Sigmoid colon (tissue), 4 donors: ENCODE data around the gene FBXW8.
"Not testable (repeated sequence)": the region's sequence is repeated elsewhere in the genome, so short reads cannot be mapped to it uniquely, and the experiment has no call there.

Source experiments
- POLR2AphosphoS5 ChIP-seq, 4 donors: sonication (generic); formaldehyde crosslinking; IDR thresholded peaks; one replicate each; pipeline ENCODE4 v1.6.1; 2017; ENCODE audit warnings: antibody characterized with exemption in 4 of 4
- TF ChIP-seq, protein P1 (sequence below), 4 experiments: fragments of 450-650 bp in 3 of 4; fragments of 200-600 bp in 1 of 4; IDR thresholded peaks; one replicate each; pipeline ENCODE4 v1.5.1; 2016 to 2019; ENCODE audit warnings: antibody characterized with exemption in 4 of 4, mild to moderate bottlenecking in 3 of 4, moderate library complexity in 2 of 4

DNA sequence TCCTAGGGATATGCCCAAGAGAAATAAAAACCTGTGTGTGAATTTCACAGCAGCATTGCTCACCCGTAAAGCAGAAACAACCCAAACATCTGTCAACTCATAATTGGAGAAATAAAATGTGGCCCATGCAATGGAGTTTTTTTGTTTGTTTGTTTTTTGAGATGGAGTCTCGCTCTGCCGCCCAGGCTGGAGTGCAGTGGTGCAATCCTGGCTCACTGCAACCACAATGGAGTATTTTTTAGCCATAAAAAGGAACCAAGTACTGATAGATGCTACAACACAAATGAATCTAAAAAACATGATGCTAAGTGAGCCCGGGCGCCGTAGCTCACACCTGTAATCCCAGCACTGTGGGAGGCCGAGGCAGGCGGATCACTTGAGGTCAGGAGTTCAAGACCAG is 146.9 kb downstream of the FBXW8 start:
- TF ChIP-seq, protein P1, sequence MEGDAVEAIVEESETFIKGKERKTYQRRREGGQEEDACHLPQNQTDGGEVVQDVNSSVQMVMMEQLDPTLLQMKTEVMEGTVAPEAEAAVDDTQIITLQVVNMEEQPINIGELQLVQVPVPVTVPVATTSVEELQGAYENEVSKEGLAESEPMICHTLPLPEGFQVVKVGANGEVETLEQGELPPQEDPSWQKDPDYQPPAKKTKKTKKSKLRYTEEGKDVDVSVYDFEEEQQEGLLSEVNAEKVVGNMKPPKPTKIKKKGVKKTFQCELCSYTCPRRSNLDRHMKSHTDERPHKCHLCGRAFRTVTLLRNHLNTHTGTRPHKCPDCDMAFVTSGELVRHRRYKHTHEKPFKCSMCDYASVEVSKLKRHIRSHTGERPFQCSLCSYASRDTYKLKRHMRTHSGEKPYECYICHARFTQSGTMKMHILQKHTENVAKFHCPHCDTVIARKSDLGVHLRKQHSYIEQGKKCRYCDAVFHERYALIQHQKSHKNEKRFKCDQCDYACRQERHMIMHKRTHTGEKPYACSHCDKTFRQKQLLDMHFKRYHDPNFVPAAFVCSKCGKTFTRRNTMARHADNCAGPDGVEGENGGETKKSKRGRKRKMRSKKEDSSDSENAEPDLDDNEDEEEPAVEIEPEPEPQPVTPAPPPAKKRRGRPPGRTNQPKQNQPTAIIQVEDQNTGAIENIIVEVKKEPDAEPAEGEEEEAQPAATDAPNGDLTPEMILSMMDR (IDR thresholded peaks at IDR 0.05): not testable (repeated sequence)
- TF ChIP-seq POLR2AphosphoS5 (IDR thresholded peaks at IDR 0.05): not testable (repeated sequence)
